IPS-NIHi11 (cell line): Measurements from ENCODE around the gene PADI4.

Experiments used
- DNase-seq: peaks from one replicate; pipeline ENCODE4 v3.0.0; 2012; ENCODE audit warnings: mixed read lengths, low spot score

The PADI4 gene

GRCh38 chr1:17282836-17283235, 25.2 kb upstream of the PADI4 start:
- DNase-seq = no peak

GRCh38 chr1:17286646-17287045, 21.4 kb upstream of the PADI4 start:
- DNase-seq = no peak

- no peak for DNase-seq
Measured at GRCh38 chr1:17287130-17287776, 20.7 kb upstream of the PADI4 start.

- no peak for DNase-seq
Measured at GRCh38 chr1:17289721-17290120, 18.3 kb upstream of the PADI4 start.

GRCh38 chr1:17290553-17290952, 17.4 kb upstream of the PADI4 start:
- DNase-seq = no peak

- no peak for DNase-seq
Measured at GRCh38 chr1:17292299-17293160, 15.5 kb upstream of the PADI4 start.

- DNase-seq = no peak
Measured at GRCh38 chr1:17293681-17294425, 14.1 kb upstream of the PADI4 start.

- no peak for DNase-seq
Measured at GRCh38 chr1:17295292-17295691, 12.7 kb upstream of the PADI4 start.

- no peak for DNase-seq
Measured at GRCh38 chr1:17296086-17296485, 11.9 kb upstream of the PADI4 start.

- DNase-seq = no peak
Measured at GRCh38 chr1:17297991-17298390, 10.0 kb upstream of the PADI4 start.

GRCh38 chr1:17301767-17302166, 6.2 kb upstream of the PADI4 start:
- no peak for DNase-seq

GRCh38 chr1:17304151-17304825, 3.7 kb upstream of the PADI4 start:
- no peak for DNase-seq

- no peak for DNase-seq
Measured at GRCh38 chr1:17304826-17305175, 3.2 kb upstream of the PADI4 start.

GRCh38 chr1:17305576-17306095, 2.4 kb upstream of the PADI4 start:
- no peak for DNase-seq

- DNase-seq = no peak
Measured at GRCh38 chr1:17306407-17306806, 1.6 kb upstream of the PADI4 start.

- DNase-seq = no peak
Measured at GRCh38 chr1:17306921-17307320, 1.1 kb upstream of the PADI4 start.

- DNase-seq = no peak
Measured at GRCh38 chr1:17307329-17307728, 668 bp upstream of the PADI4 start.

GRCh38 chr1:17308593-17308992, 596 bp downstream of the PADI4 start:
- no peak for DNase-seq

- no peak for DNase-seq
Measured at GRCh38 chr1:17309426-17310067, 1.6 kb downstream of the PADI4 start.

GRCh38 chr1:17310068-17310640, 2.2 kb downstream of the PADI4 start:
- no peak for DNase-seq
